Upper lobe of right lung (tissue), 1 donor: ENCODE data around the gene POLDIP2. TPM values are rescaled to one million over a fixed set of nuclear protein-coding genes. Genes with fewer than 3 reads are reported as not detected.

Experiments
- ATAC-seq: fragments of 200-7000 bp; cut with Tn5 transposase; one replicate; pipeline ENCODE4 v1.9.1; 2020; ENCODE audit warnings: mild to moderate bottlenecking, moderate library complexity
- DNase-seq: peaks from one replicate; pipeline ENCODE4 v3.0.0-alpha.2; 2020
- H3K27ac ChIP-seq: fragments of 200-600 bp; one replicate; pipeline ENCODE4 v1.8.0; 2022
- H3K27me3 ChIP-seq: fragments of 200-600 bp; one replicate; pipeline ENCODE4 v1.8.0; 2022; ENCODE audit warnings: mild to moderate bottlenecking
- H3K36me3 ChIP-seq: fragments of 200-600 bp; one replicate; pipeline ENCODE4 v1.8.0; 2022
- H3K4me1 ChIP-seq: fragments of 200-600 bp; one replicate; pipeline ENCODE4 v1.8.0; 2022
- H3K4me3 ChIP-seq: fragments of 200-600 bp; one replicate; pipeline ENCODE4 v1.8.0; 2022; ENCODE audit warnings: mild to moderate bottlenecking
- H3K9me3 ChIP-seq: fragments of 200-600 bp; one replicate; pipeline ENCODE4 v1.8.0; 2022
- intact Hi-C: fragments of 100-400 bp; cut with DNase I; formaldehyde crosslinking; loops from one replicate; pipeline ENCODE4 v1.11.0; 2022
- total RNA-seq: library from RNA; stranded (reverse); fragmentation: NEBNext Ultra II Directional; extraction: Animal tissue kit (Norgen Biotek cat#: 25700); gene quantifications from one replicate; pipeline ENCODE4 v1.2.1, GENCODE V29; 2021
- TF ChIP-seq, protein P1 (sequence below): fragments of 200-600 bp; IDR thresholded peaks from one replicate; pipeline ENCODE4 v1.8.0; 2022; ENCODE audit warnings: antibody characterized with exemption
- donor health status: DM: no; HTN: yes; CAD: no; lungs with severe emphysema.

Gene POLDIP2
- total RNA-seq, 1 donor from 2014 or later: 55.3 TPM

DNA sequence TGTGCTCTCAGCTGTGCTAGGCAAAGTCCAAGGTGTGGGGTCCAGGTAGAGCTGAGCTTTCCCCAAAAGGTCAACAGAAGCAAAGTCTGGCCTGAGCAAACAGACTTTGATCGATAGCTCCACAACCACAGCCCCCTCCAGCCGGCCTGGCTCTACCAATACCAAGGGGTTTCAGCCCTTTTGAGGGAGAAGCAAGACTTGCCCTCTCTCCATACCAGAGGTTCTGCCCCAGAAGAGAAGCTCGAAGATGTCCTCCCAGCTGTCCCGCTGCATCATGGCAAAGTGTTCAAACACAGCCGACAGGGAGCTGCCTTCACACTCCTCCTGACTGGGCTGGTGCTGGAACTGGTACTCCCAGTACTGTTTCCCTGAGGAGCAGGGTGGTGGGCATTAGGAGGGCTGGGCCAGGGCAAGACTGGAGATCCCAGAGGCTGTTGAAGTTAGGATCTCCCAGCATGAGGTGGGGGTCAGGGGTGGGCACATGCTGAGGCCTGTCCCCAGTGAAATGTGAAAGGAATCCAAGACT lies 11.0 kb upstream of the POLDIP2 start:
- peaks cover 13% of the 10 kb centered on the region for H3K36me3 ChIP-seq
- H3K4me1 ChIP-seq: peaks cover 28% of the 10 kb centered on the region
- no peaks in the 10 kb centered on the region for H3K9me3 ChIP-seq
- H3K27ac ChIP-seq: no peak overlapping the region
- TF ChIP-seq, protein P1, sequence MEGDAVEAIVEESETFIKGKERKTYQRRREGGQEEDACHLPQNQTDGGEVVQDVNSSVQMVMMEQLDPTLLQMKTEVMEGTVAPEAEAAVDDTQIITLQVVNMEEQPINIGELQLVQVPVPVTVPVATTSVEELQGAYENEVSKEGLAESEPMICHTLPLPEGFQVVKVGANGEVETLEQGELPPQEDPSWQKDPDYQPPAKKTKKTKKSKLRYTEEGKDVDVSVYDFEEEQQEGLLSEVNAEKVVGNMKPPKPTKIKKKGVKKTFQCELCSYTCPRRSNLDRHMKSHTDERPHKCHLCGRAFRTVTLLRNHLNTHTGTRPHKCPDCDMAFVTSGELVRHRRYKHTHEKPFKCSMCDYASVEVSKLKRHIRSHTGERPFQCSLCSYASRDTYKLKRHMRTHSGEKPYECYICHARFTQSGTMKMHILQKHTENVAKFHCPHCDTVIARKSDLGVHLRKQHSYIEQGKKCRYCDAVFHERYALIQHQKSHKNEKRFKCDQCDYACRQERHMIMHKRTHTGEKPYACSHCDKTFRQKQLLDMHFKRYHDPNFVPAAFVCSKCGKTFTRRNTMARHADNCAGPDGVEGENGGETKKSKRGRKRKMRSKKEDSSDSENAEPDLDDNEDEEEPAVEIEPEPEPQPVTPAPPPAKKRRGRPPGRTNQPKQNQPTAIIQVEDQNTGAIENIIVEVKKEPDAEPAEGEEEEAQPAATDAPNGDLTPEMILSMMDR: no peak
- intact Hi-C loops: no loop called here
- peak; percentile 55 for DNase-seq
- H3K4me3 ChIP-seq: no peak overlapping the region
- ATAC-seq: no peak
- H3K27me3 ChIP-seq: no peaks in the 10 kb centered on the region

DNA sequence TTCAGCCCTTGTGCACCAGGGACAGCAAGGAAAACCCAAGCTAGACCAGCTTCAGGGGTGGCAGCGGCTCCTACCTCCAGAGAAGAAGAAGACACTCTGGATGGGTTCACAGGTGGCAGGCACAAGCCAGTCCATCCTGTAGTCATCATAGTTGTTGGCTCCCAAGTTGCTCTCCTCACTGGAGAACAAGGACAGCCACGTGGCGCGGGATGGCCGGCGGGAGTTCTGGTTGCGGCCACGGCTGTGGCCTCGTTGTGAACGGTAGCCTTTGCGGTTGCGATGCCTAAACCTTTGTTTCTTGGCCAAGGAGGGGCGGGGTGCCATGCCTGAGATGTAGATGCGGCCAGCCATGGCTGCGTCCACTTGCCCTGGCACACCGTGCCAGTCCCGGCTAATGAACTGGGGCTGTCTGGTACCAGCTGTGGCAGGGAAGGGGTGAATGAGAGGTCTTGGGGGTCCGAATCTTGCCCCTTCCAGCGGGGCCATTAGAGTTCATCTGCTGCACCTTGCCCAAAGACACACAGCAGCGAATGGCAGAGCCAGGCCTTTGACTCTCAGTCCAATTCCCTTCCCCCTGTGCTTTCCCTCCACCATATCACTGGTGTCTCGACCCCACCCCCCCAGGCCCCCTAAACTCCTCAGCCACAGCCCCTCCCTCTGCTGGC lies 10.4 kb upstream of the POLDIP2 start:
- Histone ChIP-seq H3K27ac (no peak overlapping the region), H3K4me3 (no peak overlapping the region), H3K36me3 (peaks cover 18% of the 10 kb centered on the region), H3K4me1 (peaks cover 22% of the 10 kb centered on the region), H3K27me3 (no peaks in the 10 kb centered on the region), H3K9me3 (no peaks in the 10 kb centered on the region)
- intact Hi-C loops: no loop called here
- TF ChIP-seq, protein P1: no peak
- DNase-seq (peak; percentile 57), ATAC-seq (no peak)

DNA sequence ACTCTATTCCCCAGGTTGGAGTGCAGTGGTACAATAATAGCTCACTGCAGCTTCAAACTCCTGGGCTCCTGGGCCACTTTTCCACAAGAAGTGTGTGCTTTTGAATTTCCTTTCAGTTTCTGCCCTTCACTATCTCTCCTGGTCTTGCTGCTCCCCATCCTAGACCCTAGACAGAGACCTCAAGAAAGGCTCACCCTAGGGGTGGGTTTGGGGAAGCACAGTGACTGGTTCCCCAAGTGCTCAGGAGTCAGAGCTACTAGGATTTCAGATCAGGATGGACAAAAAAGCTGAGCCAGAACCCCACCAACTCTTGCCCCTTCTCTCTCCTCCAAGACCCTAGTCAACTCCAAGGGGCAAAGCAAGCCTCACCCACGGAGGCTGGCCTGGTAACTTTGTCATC lies 9.3 kb upstream of the POLDIP2 start:
- H3K4me3 ChIP-seq: no peak overlapping the region
- H3K27ac ChIP-seq: no peak overlapping the region
- TF ChIP-seq, protein P1: peak; percentile 4
- ATAC-seq (no peak), DNase-seq (no peak)
- no peaks in the 10 kb centered on the region for H3K9me3 ChIP-seq
- H3K36me3 ChIP-seq: peaks cover 30% of the 10 kb centered on the region
- peaks cover 13% of the 10 kb centered on the region for H3K4me1 ChIP-seq
- no peaks in the 10 kb centered on the region for H3K27me3 ChIP-seq
- intact Hi-C loops: no loop called here

DNA sequence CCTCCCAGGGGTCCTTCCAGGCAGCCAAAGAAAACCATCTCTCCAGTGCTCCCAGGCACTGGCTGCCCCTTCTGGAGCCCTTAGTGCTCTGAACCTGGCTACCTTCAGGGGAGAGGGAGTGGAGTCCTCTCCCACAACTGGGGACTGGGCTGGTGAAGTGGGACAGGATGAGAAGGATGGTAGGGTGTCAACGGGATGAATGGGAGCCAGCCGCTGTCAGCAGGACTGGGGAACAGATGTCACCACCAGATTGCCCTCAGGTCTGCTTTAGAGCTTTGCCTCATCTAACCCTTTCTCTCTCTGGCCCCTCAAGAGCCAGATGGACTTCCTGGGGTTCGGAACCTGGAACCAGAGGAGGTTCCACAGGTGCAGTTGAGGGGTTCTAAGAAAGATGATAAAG lies 8.2 kb upstream of the POLDIP2 start:
- TF ChIP-seq, protein P1: no peak
- no peak for ATAC-seq
- peaks cover 6% of the 10 kb centered on the region for H3K4me1 ChIP-seq
- no peaks in the 10 kb centered on the region for H3K9me3 ChIP-seq
- H3K27me3 ChIP-seq: no peaks in the 10 kb centered on the region
- DNase-seq: peak; percentile 41
- H3K4me3 ChIP-seq: no peak overlapping the region
- peaks cover 41% of the 10 kb centered on the region for H3K36me3 ChIP-seq
- intact Hi-C loops: no loop called here
- H3K27ac ChIP-seq: no peak overlapping the region

DNA sequence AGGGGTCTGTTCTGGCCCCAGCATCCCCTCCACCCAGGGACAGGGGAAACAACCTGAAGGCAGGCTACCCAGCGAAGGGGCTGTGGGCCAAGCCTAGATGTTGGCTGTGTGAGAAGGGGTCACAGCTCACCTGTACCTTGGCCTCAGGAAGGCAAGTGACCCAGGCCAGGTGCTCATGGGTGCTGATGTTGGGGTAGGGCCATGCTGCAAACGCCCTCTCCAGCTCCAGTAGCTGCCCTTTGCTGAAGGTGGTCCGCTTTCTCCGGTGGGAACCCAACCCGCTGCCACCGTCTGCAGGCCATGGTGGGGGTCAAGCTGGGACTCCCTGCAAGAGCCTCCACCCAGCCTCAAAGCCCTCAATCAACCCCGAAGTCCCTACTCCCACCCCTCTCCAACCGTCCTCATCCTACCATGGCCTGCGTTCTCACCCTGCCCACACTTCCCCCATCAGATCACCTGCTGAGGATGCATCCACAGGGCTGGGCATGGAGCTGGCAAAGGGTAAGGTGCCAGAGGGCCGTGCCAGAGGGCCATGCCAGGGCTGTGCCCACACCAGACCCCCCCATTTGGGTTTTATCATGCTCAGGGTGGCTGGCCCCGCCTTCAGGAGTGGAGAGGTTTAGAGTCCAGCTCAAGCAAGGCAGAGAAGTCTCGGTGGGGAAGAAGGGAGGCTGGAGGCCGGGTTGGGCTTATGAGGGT lies 7.5 kb upstream of the POLDIP2 start, which contains the start of gene SEBOX:
TSS of gene SEBOX (minus strand) at position 535 of the 699 bp plus-strand sequence. CDS start at position 487, 48 bp downstream.
- Histone ChIP-seq H3K9me3 (no peaks in the 10 kb centered on the region), H3K4me3 (no peak within 1 kb of the TSS), H3K27ac (no peak within 1 kb of the TSS), H3K27me3 (no peaks in the 10 kb centered on the region), H3K4me1 (no peaks in the 10 kb centered on the region), H3K36me3 (peaks cover 48% of the 10 kb centered on the region)
- intact Hi-C loops: no loop called here
- TF ChIP-seq, protein P1: no peak
- DNase-seq (peak; percentile 54), ATAC-seq (no peak)
